ENCODE measurements around the gene BDKRB1. TPM values are rescaled to one million over a fixed set of nuclear protein-coding genes. Genes with fewer than 3 reads are reported as not detected.

The BDKRB1 gene
- total RNA-seq, 1 donor from 2014 or later = not detected

DNA sequence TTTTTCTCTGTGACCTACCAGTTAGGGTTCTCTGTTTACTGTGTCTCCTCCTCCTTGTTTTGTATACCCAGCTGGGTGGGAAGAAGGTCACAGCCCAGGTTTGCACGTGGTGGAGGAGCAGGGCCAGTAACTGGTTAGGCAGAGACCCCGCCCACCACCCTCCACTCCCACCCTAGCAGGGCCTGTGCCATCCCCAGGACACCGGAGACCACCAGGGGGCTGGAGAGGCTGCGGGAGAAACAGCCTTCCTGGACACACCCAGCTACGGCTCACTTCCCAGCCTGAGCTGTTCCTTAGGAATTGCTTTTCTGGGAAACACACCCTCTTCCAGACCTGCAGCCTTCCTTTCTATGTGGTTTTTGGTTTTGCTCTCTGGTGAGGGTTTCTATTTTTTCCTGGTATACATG lies 30.3 kb upstream of the BDKRB1 start:
- peak; percentile 39 for DNase-seq (ENCODE audit: low spot score, unreplicated experiment)
- H3K4me1 Mint-ChIP-seq (ENCODE audit: low read depth) = peaks cover 4% of the 10 kb centered on the region
- peaks cover 7% of the 10 kb centered on the region for H3K9me3 Mint-ChIP-seq (ENCODE audit: low read depth)
- no peak overlapping the region for H3K27ac Mint-ChIP-seq
- H3K27me3 Mint-ChIP-seq = no peaks in the 10 kb centered on the region
- H3K36me3 Mint-ChIP-seq (ENCODE audit: insufficient read depth) = no peaks in the 10 kb centered on the region
- TF ChIP-seq, protein P1, sequence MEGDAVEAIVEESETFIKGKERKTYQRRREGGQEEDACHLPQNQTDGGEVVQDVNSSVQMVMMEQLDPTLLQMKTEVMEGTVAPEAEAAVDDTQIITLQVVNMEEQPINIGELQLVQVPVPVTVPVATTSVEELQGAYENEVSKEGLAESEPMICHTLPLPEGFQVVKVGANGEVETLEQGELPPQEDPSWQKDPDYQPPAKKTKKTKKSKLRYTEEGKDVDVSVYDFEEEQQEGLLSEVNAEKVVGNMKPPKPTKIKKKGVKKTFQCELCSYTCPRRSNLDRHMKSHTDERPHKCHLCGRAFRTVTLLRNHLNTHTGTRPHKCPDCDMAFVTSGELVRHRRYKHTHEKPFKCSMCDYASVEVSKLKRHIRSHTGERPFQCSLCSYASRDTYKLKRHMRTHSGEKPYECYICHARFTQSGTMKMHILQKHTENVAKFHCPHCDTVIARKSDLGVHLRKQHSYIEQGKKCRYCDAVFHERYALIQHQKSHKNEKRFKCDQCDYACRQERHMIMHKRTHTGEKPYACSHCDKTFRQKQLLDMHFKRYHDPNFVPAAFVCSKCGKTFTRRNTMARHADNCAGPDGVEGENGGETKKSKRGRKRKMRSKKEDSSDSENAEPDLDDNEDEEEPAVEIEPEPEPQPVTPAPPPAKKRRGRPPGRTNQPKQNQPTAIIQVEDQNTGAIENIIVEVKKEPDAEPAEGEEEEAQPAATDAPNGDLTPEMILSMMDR (IDR thresholded peaks at IDR 0.05; ENCODE audit: unreplicated experiment) = peak; percentile 39
- H3K4me3 Mint-ChIP-seq (ENCODE audit: low read depth) = no peak overlapping the region

DNA sequence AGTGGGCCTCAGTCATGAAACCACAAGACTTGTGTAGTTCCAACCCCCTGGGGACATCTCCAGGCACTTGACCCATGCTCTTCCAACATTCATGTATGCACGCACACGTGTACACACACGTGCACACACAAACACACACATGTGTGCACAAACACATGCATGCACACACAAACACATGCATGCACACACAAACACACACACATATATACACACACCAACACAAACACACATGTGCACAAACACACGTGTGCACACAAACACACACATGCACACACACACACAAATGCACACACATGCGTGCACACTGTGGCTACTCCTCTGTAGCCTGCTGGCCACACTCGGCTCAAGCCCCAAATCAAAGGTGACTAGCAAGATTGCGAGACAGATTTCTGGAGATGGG lies 28.6 kb upstream of the BDKRB1 start:
- H3K4me1 Mint-ChIP-seq (ENCODE audit: low read depth) = peaks cover 4% of the 10 kb centered on the region
- no peak for DNase-seq (ENCODE audit: low spot score, unreplicated experiment)
- TF ChIP-seq, protein P1 (IDR thresholded peaks at IDR 0.05; ENCODE audit: unreplicated experiment) = no peak
- no peak overlapping the region for H3K27ac Mint-ChIP-seq
- no peaks in the 10 kb centered on the region for H3K36me3 Mint-ChIP-seq (ENCODE audit: insufficient read depth)
- peaks cover 7% of the 10 kb centered on the region for H3K9me3 Mint-ChIP-seq (ENCODE audit: low read depth)
- no peaks in the 10 kb centered on the region for H3K27me3 Mint-ChIP-seq
- no peak overlapping the region for H3K4me3 Mint-ChIP-seq (ENCODE audit: low read depth)

DNA sequence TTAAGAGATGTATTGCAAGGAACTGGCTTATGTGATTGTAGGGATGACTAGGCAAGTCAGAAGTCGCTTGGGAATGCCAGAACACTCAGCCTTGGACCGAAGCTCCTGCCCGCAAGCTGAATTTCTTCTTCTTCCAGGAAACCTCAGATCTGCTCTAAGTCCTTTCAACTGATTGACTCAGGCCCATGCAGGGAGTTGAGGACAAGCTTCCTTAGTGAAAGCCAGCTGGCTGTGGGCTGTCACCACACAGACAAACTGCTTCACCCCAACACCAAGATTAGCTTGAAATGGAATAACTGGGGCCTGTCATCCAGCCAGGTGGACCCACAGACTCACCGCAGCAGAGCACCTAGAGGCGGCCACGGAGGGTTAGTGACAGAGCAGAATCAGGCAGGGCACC lies 26.7 kb upstream of the BDKRB1 start:
- peaks cover 4% of the 10 kb centered on the region for H3K4me1 Mint-ChIP-seq (ENCODE audit: low read depth)
- peaks cover 7% of the 10 kb centered on the region for H3K9me3 Mint-ChIP-seq (ENCODE audit: low read depth)
- H3K27ac Mint-ChIP-seq = no peak overlapping the region
- no peak for DNase-seq (ENCODE audit: low spot score, unreplicated experiment)
- no peaks in the 10 kb centered on the region for H3K36me3 Mint-ChIP-seq (ENCODE audit: insufficient read depth)
- TF ChIP-seq, protein P1 (IDR thresholded peaks at IDR 0.05; ENCODE audit: unreplicated experiment) = no peak
- H3K4me3 Mint-ChIP-seq (ENCODE audit: low read depth) = no peak overlapping the region
- H3K27me3 Mint-ChIP-seq = no peaks in the 10 kb centered on the region

DNA sequence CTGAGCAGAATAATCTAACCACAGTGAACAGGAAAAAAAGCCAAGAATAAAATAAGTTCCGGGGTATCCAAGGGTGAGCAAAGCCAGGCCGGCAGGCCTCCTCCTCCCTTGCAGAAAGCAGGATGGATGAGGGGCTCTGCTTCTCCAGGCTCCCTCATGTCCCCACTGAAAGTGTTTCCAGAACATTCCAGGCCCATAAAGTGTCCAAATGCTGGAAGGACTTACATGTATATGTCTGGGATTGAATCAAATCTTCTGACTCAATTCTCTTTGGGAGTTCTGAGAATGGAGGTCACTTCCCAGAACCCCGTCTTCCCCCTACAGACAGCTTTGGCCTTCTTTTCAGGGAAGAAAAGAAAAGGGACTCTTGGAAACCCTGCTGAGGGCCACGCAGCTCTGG lies 25.0 kb upstream of the BDKRB1 start:
- Mint-ChIP-seq H3K4me1 (ENCODE audit: low read depth) (peaks cover under 1% of the 10 kb centered on the region), H3K9me3 (ENCODE audit: low read depth) (peaks cover 7% of the 10 kb centered on the region), H3K27ac (no peak overlapping the region), H3K36me3 (ENCODE audit: insufficient read depth) (no peaks in the 10 kb centered on the region), H3K27me3 (no peaks in the 10 kb centered on the region), H3K4me3 (ENCODE audit: low read depth) (no peak overlapping the region)
- TF ChIP-seq, protein P1 (IDR thresholded peaks at IDR 0.05; ENCODE audit: unreplicated experiment) = no peak
- DNase-seq (ENCODE audit: low spot score, unreplicated experiment) = no peak

DNA sequence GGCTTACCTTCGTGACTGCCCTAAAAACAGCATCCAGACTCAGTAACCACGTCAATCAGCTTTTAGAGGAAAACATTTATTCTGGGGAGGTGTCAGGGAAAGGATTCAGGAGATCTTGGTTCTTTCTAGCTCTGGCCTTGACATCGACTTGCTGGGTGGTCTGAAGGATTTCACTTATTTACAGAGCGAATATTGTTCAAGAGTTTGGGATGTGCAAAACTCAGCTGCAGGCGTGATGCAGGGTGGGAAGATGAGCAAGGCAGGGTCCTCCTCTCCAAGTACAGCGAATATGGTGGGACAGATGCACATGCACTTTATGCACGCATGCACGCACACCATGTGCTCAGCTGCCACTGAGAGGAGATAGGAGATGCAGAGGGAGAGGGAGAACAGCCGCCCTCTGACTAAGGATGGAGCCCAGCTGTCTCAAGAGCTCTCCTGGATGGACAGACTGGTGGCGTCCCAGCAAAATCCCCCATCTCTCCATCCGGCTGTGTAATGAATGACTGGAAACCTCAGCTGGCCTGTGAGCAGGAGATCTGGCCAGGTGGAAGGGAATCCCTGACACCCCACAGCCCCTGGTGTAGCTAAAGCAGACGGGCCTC lies 24.4 kb upstream of the BDKRB1 start:
- Mint-ChIP-seq H3K4me1 (ENCODE audit: low read depth) (no peaks in the 10 kb centered on the region), H3K9me3 (ENCODE audit: low read depth) (peaks cover 7% of the 10 kb centered on the region), H3K4me3 (ENCODE audit: low read depth) (no peak overlapping the region), H3K27me3 (no peaks in the 10 kb centered on the region), H3K36me3 (ENCODE audit: insufficient read depth) (no peaks in the 10 kb centered on the region), H3K27ac (no peak overlapping the region)
- TF ChIP-seq, protein P1 (IDR thresholded peaks at IDR 0.05; ENCODE audit: unreplicated experiment) = no peak
- no peak for DNase-seq (ENCODE audit: low spot score, unreplicated experiment)
